ENCODE measurements around the gene CDC14A.

The CDC14A gene

GRCh38 chr1:100382657-100383056, 30.4 kb downstream of the CDC14A start:
- TF ChIP-seq SPI1 (IDR thresholded peaks at IDR 0.05; ENCODE audit: borderline replicate concordance, low read depth), result peak; percentile 92
- no peak for TF ChIP-seq POLR2AphosphoS5 (IDR thresholded peaks at IDR 0.05; ENCODE audit: low read depth)
- Histone ChIP-seq H3K27ac (replicated peaks) (no peak overlapping the region), H3K4me3 (replicated peaks; ENCODE audit: insufficient read depth, low read length) (no peak overlapping the region), H3K27me3 (ENCODE audit: insufficient read depth, poor library complexity, severe bottlenecking) (no peaks in the 10 kb centered on the region)
- DNase-seq (ENCODE audit: low read depth in 1 of 2, low spot score in 1 of 2), result no peak

GRCh38 chr1:100383743-100384405, 31.6 kb downstream of the CDC14A start:
- no peak for DNase-seq (ENCODE audit: low read depth in 1 of 2, low spot score in 1 of 2)
- no peaks in the 10 kb centered on the region for H3K27me3 ChIP-seq (ENCODE audit: insufficient read depth, poor library complexity, severe bottlenecking)
- no peak overlapping the region for H3K4me3 ChIP-seq (replicated peaks; ENCODE audit: insufficient read depth, low read length)
- H3K27ac ChIP-seq (replicated peaks), result no peak overlapping the region
- TF ChIP-seq SPI1 (IDR thresholded peaks at IDR 0.05; ENCODE audit: borderline replicate concordance, low read depth) (no peak), CTCF (IDR thresholded peaks at IDR 0.05; ENCODE audit: insufficient read depth, low read length) (no peak), GABPA (IDR thresholded peaks at IDR 0.05; ENCODE audit: low read depth) (no peak), POLR2AphosphoS5 (IDR thresholded peaks at IDR 0.05; ENCODE audit: low read depth) (no peak), REST (IDR thresholded peaks at IDR 0.05; ENCODE audit: insufficient replicate concordance, low read depth) (no peak)

GRCh38 chr1:100387209-100387608, 34.9 kb downstream of the CDC14A start:
- DNase-seq (ENCODE audit: low read depth in 1 of 2, low spot score in 1 of 2), result no peak

More at GRCh38 chr1:100387209-100387608, 34.9 kb downstream of the CDC14A start:
- no peaks in the 10 kb centered on the region for H3K27me3 ChIP-seq (ENCODE audit: insufficient read depth, poor library complexity, severe bottlenecking)
- no peak overlapping the region for H3K4me3 ChIP-seq (replicated peaks; ENCODE audit: insufficient read depth, low read length)
- TF ChIP-seq REST (IDR thresholded peaks at IDR 0.05; ENCODE audit: insufficient replicate concordance, low read depth) (no peak), GABPA (IDR thresholded peaks at IDR 0.05; ENCODE audit: low read depth) (no peak), SPI1 (IDR thresholded peaks at IDR 0.05; ENCODE audit: borderline replicate concordance, low read depth) (no peak), POLR2AphosphoS5 (IDR thresholded peaks at IDR 0.05; ENCODE audit: low read depth) (no peak), CTCF (IDR thresholded peaks at IDR 0.05; ENCODE audit: insufficient read depth, low read length) (no peak)
- H3K27ac ChIP-seq (replicated peaks), result no peak overlapping the region
